Lung (tissue), 12 donors: ENCODE data around the gene ZNF205. TPM values are rescaled to one million over a fixed set of nuclear protein-coding genes. Genes with fewer than 3 reads are reported as not detected.
A peak's percentile ranks its signal among the peaks of the same experiment; 100 is the strongest.

Experiments used
- ATAC-seq: fragments of 200-7000 bp; cut with Tn5 transposase; one replicate; pipeline ENCODE4 v1.9.1; 2020; ENCODE audit warnings: moderate number of reproducible peaks; ENCODE audit not compliant: insufficient read depth, low FRiP score
- DNase-seq, 3 donors: peaks; one replicate each; pipeline ENCODE4 v3.0.0-alpha.2; 2013 to 2017
- H3K27ac ChIP-seq, 2 donors: one replicate each; pipeline ENCODE4 v1.5.1; 2013; ENCODE audit warnings: mild to moderate bottlenecking in 2 of 2, moderate library complexity in 2 of 2, control low read depth in 1 of 2, inconsistent platforms in 1 of 2, low read depth in 1 of 2, low read length in 1 of 2
- H3K27me3 ChIP-seq, 3 donors: one replicate each; pipeline ENCODE4 v1.5.1; 2013; ENCODE audit warnings: low read length in 2 of 3; ENCODE audit not compliant: control insufficient read depth in 3 of 3, insufficient read depth in 3 of 3
- H3K36me3 ChIP-seq, 4 donors: one replicate each; pipeline ENCODE4 v1.5.1; 2013; ENCODE audit warnings: low read length in 4 of 4, mild to moderate bottlenecking in 1 of 4, moderate library complexity in 1 of 4; ENCODE audit not compliant: control insufficient read depth in 4 of 4, insufficient read depth in 4 of 4
- H3K4me1 ChIP-seq, 5 donors: one replicate each; pipeline ENCODE4 v1.5.1; 2013; ENCODE audit warnings: low read length in 5 of 5, mild to moderate bottlenecking in 2 of 5, moderate library complexity in 1 of 5; ENCODE audit not compliant: control insufficient read depth in 5 of 5, insufficient read depth in 5 of 5
- H3K4me3 ChIP-seq: one replicate; pipeline ENCODE4 v1.5.1; 2013; ENCODE audit warnings: mild to moderate bottlenecking, control low read depth, moderate library complexity
- H3K9ac ChIP-seq, 2 donors: one replicate each; pipeline ENCODE4 v1.5.1; 2013; ENCODE audit warnings: low read length in 2 of 2, control low read depth in 1 of 2; ENCODE audit not compliant: insufficient read depth in 1 of 2
- H3K9me3 ChIP-seq, 4 donors: one replicate each; pipeline ENCODE4 v1.5.1; 2013; ENCODE audit warnings: low read length in 3 of 4, mild to moderate bottlenecking in 1 of 4, moderate library complexity in 1 of 4; ENCODE audit not compliant: control insufficient read depth in 4 of 4, insufficient read depth in 3 of 4
- CTCF ChIP-seq: IDR thresholded peaks from 2 replicates; pipeline ENCODE4 v1.5.1; 2012; ENCODE audit warnings: mild to moderate bottlenecking; ENCODE audit errors: control extremely low read depth, extremely low read depth
- WGBS, 2 donors: extraction: QIAGEN DNeasy Blood & Tissue Kit; methylation state at CpG; one replicate each; pipeline ENCODE4 v1.1.7; 2013; 5-methylcytosine and 5-hydroxymethylcytosine counted together
- polyA plus RNA-seq, 2 donors: library from polyadenylated mRNA; stranded (reverse); fragments of 200-250 nt; gene quantifications; one replicate each; pipeline ENCODE4 v1.2.1, GENCODE V29; 2013
- total RNA-seq, 2 donors: library from RNA; depleted of rRNA in 1 of 2; stranded (reverse); fragments of >200 nt in 1 of 2; gene quantifications; one replicate each; pipeline ENCODE4 v1.2.1, GENCODE V29; 2014 to 2021
- donor health status: control.
- donor health status: control.
- donor health status: Bipolar disorder and iron deficiency.
- donor health status: healthy.
- donor health status: DM: yes; HTN: yes; CAD: no.

ZNF205 gene
- total and polyA plus RNA-seq, 4 donors, result 9.8 to 33.0 (median 11.5) TPM

GRCh38 chr16:3121851-3122467 is 9.6 kb downstream of the ZNF205 start:
- Histone ChIP-seq H3K9me3 (no peaks in the 10 kb centered on the region), H3K4me1 (peaks cover 0 to 6% (median 0%) of the 10 kb centered on the region in 5 donors), H3K27ac (no peak overlapping the region), H3K36me3 (peaks cover 0 to 26% (median 2%) of the 10 kb centered on the region in 4 donors), H3K9ac (no peak overlapping the region), H3K4me3 (no peak overlapping the region), H3K27me3 (no peaks in the 10 kb centered on the region)
- ATAC-seq (no peak), DNase-seq (peak; percentile 63 to 77 (median 69))
- WGBS, 2 donors, result 78 to 88% methylated on average over 7 of the region's 7 CpGs
- TF ChIP-seq CTCF, result no peak

GRCh38 chr16:3122926-3123570 is 10.7 kb downstream of the ZNF205 start:
- DNase-seq (no peak), ATAC-seq (no peak)
- WGBS, 2 donors, result 64 to 71% methylated on average over 8 of the region's 8 CpGs

GRCh38 chr16:3123986-3124886 is 11.8 kb downstream of the ZNF205 start:
- Histone ChIP-seq H3K36me3 (peaks cover 0 to 15% (median 7%) of the 10 kb centered on the region in 4 donors), H3K4me3 (peak overlapping the region; percentile 46), H3K9me3 (no peaks in the 10 kb centered on the region), H3K27ac (peak overlapping the region; percentile 51 to 78), H3K4me1 (peaks cover 0 to 8% (median 4%) of the 10 kb centered on the region in 5 donors), H3K9ac (peak overlapping the region; percentile 12 to 36), H3K27me3 (no peaks in the 10 kb centered on the region)
- TF ChIP-seq CTCF, result peak; percentile 2
- peak; percentile 97 to 98 (median 98) for DNase-seq
- peak; percentile 96 for ATAC-seq
- 0% methylated on average over 65 to 72 of the region's 72 CpGs for WGBS, 2 donors

More at GRCh38 chr16:3122926-3123570, 10.7 kb downstream of the ZNF205 start:
- Histone ChIP-seq H3K9me3 (no peaks in the 10 kb centered on the region), H3K36me3 (peaks cover 0 to 25% (median 6%) of the 10 kb centered on the region in 4 donors), H3K4me1 (peaks cover 0 to 6% (median 0%) of the 10 kb centered on the region in 5 donors), H3K27me3 (no peaks in the 10 kb centered on the region), H3K4me3 (no peak overlapping the region), H3K27ac (no peak overlapping the region), H3K9ac (no peak overlapping the region)
- TF ChIP-seq CTCF, result no peak
